GM21737 (cell line): Measurements from ENCODE around the gene PALB2.
"Not testable (repeated sequence)": the region's sequence is repeated elsewhere in the genome, so short reads cannot be mapped to it uniquely, and the experiment has no call there.

Experiments
- ATAC-seq: cut with Tn5 transposase; IDR thresholded peaks from one replicate; pipeline ENCODE4 v1.9.1; 2021; ENCODE audit warnings: mild to moderate bottlenecking, moderate library complexity; ENCODE audit not compliant: unreplicated experiment

Gene PALB2

DNA sequence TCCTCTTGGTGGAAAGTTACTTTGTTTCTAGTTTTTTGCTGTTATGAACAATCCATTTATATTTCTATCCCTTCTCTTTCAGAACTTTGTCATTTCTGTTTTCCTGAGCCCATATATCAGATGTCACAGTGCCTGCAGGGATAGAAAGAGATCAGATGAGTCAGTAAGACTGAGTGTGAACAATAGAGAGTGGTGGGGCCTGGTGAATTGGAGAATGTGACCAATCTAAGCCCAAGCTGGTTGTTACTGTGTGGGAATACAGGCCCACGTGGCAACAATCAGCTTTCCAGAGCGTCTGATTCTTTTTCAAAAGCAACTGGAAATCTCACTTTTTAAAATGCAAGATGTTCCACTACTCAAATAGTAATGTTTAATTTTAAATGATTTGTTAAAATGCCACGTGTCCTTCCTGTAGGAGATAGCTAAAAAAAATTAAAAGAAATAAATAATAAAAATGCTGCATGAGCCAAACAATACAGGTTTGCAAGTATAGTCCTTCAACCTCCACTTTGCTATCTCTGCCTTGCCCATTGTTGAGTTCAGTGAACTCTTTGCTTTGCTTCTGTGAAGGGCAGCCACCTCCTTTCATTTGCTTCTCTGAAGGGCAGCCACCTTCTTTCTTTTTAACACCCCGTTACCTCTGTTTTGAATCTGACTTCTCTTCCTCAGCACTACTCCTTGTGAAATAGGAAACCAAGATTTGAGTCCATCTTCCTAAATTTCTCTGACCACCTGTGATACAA is 9.7 kb upstream of the PALB2 start:
- ATAC-seq, result no peak

DNA sequence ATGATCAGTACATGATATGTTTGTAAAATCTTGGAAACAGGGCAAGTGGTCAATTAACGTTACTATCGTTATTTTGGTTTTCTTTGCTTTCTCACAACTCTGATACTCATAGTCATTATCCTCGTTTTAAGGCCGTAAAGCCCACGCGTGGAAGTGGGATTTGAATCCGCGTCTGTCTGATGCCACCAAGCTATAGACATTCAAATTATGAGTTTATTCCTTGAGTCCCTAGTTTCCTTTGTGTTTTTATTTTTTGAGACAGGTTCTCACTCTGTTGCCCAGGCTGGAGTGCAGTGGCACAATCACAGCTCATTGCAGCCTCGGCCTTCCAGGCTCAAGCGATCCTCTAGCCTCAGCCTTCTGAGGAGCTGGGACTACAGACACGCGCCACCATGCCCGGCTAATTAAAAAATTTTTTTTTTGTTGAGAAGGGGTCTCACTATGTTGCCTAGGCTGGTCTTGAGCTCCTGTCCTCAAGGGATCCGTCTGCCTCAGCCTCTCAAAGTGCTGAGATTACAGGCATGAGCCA is 1.2 kb upstream of the PALB2 start:
- ATAC-seq, result no peak

DNA sequence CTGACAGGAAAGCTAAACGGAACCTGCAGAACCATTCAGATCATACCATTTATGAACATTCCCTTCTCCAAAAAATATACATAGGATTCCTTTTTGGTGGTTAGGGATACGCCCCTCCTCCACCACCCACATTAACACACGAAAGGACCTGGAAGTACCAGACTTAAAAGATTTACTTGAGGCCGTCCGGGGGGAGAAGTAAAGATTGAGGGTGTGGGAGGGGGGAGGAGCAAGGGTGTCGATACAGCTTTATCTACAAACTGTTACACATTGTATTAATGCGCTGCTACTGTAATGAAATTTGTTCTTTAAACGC is 537 bp downstream of the PALB2 start:
- no peak for ATAC-seq

DNA sequence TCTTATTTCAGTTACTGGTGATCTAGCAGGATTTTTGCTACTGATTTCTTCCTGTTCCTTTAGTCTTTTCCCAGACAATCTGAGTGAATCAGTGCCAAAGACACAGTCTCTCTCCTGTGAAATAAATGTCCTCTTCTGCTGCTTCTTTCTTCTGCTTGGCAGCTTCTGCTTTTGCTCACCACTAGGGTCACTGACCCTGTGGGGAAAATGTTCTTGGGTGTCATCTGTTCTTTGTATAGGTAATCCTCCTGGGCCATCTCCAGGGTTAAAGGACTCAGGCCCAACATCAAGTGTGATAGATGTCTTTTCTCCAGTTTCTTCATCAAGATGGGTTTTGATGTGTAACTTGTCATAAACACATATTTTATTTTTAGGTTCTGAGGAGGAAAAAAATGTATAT is 5.2 kb downstream of the PALB2 start:
- no peak for ATAC-seq

DNA sequence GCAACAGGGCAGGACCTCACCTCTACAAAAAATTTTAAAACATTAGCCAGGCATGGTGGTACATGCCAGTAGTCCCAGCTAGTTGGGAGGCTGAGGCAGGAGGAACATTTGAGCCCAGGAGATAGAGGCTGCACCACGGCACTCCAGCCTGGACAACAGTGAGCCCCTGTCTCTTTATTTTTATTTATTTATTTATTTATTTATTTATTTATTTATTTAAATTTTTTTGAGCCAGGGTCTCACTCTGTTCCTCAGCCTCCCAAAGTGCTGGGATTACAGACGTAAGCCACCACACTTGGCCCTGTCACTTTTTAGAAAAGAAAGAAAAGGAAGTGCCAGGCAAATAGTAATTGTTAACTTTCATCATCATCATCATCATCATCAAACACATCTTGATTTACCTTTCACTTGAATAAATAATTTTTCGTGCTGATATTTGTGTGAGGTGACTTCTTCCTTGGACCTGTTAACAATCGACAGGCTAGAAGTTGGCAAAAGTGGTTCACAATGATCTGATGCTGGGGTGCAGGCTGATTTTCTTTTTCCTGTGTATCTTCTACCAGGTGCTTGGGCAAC is 6.6 kb downstream of the PALB2 start:
- no peak for ATAC-seq

DNA sequence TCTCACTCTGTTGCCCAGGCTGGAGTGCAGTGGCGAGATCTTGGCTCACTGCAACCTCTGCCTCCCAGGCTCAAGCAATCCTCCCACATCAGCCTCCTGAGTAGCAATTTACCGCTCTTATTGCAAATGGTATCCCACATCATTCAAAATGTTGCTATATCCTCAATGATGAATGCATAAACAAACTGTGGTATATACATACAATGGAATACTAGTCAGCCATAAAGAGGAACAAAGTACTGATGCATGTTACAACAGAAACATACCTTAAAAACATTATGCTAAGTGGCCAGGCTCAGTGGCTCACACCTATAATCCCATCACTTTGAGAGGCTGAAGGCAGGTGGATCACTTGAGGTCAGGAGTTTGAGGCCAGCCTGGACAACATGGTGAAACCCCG is 9.2 kb downstream of the PALB2 start:
- ATAC-seq, result not testable (repeated sequence)

DNA sequence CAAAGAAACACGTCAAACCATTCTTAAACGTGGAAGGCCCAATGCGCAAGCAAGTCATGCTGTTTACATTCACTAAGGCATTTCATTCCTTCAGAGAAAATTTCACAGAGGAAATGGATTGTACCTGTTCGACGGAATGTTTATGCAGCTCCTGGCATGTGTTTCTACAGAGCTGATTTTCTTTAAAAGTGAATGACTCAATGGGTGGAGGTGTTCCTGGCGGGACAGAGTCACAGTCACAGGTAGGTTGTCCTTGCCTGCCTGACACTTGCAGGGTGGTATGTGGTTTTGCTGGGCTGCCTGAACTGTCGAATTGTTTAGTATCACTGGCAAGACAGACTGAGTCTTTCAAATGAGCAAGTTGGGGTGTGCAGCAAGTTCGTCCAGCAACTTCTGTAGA is 11.6 kb downstream of the PALB2 start:
- ATAC-seq, result no peak

DNA sequence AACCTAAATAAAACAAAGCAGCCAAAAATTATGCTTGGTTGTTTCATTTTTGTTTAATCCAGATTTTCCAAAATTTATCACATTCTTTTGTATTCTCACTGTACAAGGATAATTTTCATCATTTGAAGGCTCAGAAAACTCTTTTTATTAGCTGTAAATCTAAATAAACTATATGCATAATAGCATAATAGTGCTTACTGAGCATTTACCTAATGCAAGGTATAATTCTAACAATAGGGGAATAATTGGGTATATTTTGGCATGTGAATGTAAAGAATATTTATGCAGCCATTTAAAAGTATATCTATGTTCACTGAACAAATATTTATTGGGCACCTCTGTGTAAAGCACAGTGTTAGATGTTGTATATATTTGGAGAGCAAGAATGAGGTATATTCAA is 17.0 kb downstream of the PALB2 start:
- ATAC-seq, result no peak

DNA sequence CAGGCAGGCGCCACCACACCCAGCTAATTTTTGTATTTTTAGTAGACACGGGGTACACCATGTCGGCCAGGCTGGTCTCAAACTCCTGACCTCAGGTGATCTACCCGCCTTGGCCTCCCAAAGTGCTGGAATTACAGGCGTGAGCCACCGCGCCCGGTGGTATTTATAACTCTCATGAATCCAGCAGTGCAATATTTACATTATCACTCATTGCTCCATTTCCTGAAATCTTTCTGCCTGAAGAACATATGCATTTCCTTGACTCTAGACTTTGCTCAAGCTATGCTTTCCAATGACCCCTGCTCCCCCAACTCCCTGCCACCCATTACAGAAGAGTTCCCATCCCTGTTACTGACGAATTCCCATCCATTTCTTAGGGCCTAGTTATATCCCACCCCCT is 25.3 kb downstream of the PALB2 start:
- ATAC-seq, result no peak

DNA sequence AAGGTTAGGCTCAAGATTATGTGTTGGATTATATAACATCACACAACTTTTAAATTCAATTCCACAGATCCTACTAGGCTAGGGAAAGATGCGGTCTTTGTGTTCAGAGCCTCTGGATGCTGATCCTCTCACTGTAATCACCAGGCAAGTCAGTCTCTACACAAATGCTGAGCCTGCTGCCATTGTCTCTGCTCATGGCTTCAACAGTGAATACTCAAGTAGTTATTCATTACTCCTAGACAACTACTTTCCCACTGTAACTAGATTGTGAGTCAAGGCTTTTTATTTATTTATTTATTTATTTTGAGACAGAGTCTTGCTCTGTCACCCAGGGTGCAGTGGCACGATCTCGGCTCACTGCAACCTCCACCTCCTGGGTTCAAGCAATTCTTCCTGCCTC is 29.2 kb downstream of the PALB2 start:
- no peak for ATAC-seq

DNA sequence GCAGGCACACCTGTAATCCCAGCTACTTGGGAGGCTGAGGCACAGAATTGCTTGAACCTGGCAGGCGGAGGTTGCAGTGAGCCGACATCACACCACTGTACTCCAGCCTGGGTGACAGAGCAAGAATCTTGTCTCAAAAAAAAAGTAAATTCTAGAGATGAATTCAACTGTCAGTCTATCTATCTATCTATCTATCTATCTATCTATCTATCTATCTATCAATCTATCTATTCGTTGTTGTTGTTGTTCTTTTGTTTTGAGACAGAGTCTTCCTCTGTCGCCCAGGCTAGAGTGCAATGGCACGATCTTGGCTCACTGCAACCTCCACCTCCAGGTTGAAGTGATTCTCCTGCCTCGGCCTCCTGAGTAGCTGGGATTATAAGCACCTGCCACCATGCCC is 30.2 kb downstream of the PALB2 start:
- not testable (repeated sequence) for ATAC-seq

DNA sequence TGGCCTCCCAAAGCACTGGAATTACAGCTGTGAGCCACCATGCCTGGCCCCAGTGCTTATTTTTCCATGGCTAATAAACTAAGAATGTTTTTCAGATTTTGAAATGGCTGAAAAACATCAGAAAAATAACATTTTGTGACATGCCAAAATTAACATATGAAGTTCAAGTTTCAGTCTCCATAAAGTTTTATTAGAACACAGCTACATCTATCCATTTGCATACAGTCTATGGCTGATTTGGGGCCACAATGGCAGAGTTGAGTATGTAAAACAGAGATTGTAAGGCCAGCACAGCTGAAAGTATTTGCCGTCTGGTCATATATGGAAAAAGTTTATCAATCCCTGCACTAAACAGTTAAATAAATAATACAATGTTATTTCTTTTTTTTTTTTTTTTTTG is 31.2 kb downstream of the PALB2 start:
- ATAC-seq, result no peak

DNA sequence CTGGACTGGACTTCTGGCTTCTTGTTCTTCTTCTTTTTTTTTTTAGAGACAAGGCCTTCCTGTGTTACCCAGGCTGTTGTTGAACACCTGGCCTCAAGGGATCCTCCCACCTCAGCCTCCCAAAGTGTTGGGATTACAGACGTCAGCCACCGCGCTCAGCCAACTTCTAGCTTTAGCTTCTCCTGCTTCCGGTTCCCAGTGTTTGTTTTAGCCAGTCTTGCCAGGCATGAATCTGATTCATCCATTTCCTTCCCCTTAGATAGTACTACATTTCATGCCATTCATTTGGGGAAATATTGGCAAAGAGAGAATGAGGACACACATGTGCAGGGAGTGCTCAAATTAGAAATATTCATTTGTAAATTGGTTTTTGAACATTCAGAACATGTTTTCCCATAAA is 32.9 kb downstream of the PALB2 start:
- no peak for ATAC-seq

DNA sequence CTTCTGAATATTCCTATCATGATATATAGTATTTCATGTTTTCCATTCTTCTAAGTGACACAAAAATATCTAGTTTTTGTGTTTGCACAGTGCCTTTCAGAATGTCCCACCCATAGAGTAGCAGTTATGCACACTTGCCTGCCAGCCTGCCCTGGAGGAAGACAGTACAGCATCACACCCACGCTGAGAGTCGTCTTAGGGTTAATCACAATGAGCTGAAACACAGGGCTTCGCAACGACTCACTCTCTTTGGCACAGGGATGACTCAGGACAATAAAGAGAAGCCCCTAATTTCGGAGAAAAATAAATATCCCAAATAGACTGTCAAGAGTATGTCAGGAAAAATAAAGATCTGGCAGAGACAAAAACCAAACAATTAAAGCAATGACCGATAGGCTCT is 33.4 kb downstream of the PALB2 start:
- ATAC-seq, result no peak

DNA sequence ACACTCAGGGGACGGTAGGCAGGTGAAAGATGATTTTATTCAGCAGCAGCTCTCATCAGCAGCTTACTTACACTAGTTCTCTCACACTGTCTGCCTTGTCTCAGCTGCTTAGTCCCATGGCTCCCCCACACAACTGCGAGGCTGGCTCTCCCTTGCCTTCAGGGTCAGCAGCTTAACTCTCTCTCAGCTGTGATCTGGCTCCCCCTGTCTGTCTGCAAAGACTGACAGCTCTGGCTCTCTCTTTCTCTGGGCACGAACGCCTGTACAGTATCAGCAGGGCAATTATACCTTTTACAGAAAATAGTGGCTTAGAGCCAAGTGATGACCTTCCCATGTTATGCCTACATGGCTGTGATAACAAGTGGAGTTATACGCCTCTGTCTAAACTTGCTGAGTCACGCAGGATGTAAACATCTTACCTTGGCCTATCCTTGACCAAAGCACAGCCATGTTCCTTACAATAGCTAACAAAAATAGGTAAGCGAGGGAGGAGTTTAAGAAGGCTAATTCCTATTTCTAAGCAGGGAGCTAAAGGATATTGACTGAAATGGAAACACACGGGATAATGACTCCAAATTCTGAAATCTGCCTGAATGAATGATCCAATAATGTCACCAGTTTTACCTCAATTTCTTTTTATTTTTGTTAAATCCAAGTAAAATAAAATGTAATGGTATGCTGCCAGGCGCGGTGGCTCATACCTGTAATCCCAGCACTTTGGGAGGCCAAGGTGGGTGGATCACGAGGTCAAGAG is 43.9 kb downstream of the PALB2 start:
- no peak for ATAC-seq

DNA sequence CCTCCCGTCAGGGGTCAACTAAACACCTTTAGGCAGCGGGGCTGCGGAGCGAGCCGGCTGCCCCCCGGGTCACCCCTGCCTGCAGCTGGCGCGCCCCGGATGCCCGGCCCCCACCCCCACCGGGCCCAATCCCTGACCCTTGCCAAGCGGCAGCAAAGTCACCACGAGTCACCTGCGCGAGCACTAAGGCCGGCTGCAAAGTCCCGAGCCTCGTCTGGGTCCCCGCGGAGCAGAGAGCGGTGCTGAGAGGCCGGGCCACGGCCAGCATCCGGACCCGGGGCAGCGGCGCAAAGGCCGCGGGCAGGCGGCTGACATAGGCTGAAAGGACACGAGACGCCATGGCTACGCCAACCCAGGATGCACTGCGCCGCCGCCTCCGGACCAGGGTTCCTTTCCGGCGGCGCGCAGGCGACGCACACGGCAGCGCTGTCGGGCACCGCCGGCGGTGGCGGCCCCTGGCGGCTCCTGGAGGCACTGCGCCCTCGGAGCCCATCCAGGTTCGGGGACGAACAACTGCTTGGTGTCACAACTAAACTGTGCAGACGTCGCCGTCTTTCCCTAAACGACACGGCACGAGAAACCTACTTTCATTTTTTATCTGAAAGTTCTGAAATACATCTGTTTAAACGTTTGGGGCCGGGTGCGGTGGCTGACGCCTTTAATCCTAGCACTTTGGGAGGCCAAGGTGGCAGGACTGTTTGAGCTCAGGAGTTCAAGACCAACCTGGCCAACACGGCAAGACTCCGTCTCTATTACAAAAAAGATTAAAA is 45.0 kb downstream of the PALB2 start, which contains the start of gene NDUFAB1:
Gene NDUFAB1 (minus strand): TSS at position 366 of the 770 bp plus-strand sequence. CDS start 26 bp downstream, at position 340.
- peak; percentile 94 for ATAC-seq

DNA sequence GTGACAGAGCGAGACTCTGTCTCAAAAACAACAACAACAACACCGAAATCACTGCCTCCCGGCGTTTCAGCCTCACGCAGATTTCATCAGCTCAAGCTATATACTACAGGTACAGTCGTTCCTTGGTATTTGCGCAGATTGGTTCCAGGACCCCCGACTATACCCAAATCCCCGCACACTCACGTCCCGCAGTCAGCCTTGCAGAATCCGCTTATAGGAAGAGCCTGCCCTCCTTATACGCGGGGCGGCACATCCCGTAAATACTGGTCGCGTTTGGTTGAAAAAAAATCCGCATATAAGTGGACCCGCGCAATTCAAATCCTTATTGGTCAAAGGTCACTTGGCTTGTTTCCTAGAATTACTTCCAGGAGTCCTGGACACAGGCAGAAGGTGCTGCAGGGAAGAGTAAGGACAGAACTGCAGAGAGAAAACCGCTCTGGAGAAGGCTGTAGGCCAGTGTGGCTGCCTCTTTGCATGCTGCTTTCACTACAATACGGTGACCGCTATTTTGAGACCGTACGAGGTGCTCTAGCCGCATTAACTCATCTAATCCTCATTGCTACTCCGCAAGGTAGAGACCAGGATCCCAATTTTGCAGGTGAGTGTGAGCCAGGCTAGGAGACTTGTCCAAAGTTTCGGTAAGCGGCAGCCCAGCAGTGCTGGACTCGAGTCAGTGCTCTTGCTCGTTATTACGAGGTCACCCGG is 45.7 kb downstream of the PALB2 start:
- ATAC-seq, result peak; percentile 3

DNA sequence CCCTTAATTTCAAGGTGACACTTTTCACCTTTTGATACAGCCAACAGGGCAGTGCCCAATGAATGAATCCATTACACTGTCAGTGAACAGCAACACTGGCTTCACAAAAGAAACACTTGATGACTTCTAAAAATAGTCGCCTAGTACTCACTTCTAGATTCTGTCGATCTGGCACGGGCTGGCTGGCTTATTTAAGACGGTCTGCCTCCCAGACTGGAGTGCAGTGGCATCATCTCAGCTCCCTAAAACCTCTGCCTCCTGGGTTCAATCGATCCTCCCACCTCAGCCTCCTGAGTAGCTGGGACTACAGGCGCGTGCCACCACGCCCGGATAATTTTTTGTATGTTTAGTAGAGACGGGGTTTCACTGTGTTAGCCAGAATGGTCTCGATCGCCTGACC is 46.9 kb downstream of the PALB2 start:
- ATAC-seq, result no peak

DNA sequence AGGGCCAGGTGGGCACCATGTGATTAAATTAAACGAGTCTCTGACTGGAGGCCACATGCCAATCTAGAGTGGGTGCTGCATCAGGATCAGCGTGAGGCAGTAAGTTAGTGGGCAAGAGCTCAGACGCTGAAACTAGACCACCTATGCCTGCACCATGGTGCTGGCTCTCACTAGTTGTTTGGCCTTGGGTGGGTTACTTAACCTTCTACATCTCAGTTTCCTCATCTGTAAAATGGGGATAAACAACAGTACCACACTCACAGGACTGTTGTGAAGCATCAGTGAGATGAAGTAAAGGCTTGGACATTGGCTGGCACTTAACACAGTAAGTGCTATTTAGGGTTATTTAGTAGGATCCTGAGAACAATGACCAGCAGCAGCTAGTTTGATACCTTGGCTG is 50.9 kb downstream of the PALB2 start:
- ATAC-seq, result no peak

DNA sequence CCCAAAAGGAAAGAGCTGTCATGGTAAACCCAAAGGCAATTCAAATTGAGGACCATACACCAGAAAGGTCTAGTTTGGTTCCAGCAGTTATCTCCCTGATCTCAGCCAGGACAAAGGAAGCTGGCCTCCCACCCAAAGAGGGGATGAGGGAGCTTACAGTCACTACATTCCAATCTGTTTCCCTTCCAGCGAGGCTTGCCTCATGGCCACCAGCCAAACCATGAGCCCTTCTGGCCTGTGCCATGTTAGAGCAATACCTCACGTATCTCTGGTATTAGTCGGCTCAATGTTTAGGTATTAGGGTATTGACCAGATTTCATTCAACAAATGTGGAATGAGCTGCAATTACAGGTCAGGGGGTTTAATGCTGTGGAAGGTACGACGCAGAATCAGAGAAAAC is 53.4 kb downstream of the PALB2 start:
- no peak for ATAC-seq
